Left ventricle myocardium inferior (tissue), 1 donor: Measurements from ENCODE around the gene DDX10. TPM values are rescaled to one million over a fixed set of nuclear protein-coding genes. Genes with fewer than 3 reads are reported as not detected.

ENCODE experiments used
- DNase-seq: peaks from one replicate; pipeline ENCODE4 v3.0.0-alpha.2; 2020
- H3K27ac ChIP-seq: fragments of 200-600 bp; replicated peaks from 2 replicates; pipeline ENCODE4 v1.8.0; 2021
- H3K27me3 ChIP-seq: fragments of 200-600 bp; 2 replicates; pipeline ENCODE4 v1.8.0; 2021; ENCODE audit warnings: low read depth
- H3K36me3 ChIP-seq: fragments of 200-600 bp; 2 replicates; pipeline ENCODE4 v1.8.0; 2021
- H3K4me1 ChIP-seq: fragments of 200-600 bp; 2 replicates; pipeline ENCODE4 v1.8.0; 2021
- H3K4me3 ChIP-seq: fragments of 200-600 bp; 2 replicates; pipeline ENCODE4 v1.8.0; 2021; ENCODE audit warnings: mild to moderate bottlenecking, moderate library complexity
- H3K9me3 ChIP-seq: fragments of 200-600 bp; replicated peaks from 2 replicates; pipeline ENCODE4 v1.8.0; 2021
- intact Hi-C: fragments of 100-400 bp; cut with micrococcal nuclease; formaldehyde crosslinking; loops from one replicate; pipeline ENCODE4 v1.11.0; 2022
- total RNA-seq: library from RNA; stranded (reverse); fragmentation: NEBNext Ultra II Directional; extraction: Animal tissue kit (Norgen Biotek cat#: 25700); gene quantifications from one replicate; pipeline ENCODE4 v1.2.1, GENCODE V29; 2021
- TF ChIP-seq, protein P1 (sequence below): fragments of 200-600 bp; IDR thresholded peaks from 2 replicates; pipeline ENCODE4 v1.8.0; 2021; ENCODE audit warnings: antibody characterized with exemption, mild to moderate bottlenecking, borderline replicate concordance
- donor health status: DM: no; HTN: yes; CAD: no; lungs with severe emphysema.

DDX10 gene
- total RNA-seq, 1 donor from 2014 or later = 11.7 TPM

DNA sequence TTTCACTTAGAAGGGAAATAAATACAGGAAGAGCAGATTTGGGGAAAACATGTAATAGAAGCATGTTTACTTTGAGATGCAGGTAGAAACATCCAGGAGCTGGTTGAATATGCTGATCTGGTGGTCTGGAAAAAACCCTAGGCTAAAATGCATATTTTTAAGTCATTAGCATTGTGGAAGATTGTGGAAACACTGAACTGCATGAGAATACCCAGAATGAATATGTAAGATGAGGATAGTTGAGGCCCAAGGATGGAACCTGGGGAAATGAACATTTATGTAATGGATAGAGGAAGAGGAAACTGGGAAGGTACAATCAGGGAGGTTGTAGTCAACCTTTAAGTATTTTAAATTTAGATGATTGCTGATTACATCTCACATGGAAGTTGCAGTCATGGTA is 269.4 kb downstream of the DDX10 start:
- Histone ChIP-seq H3K4me1 (peaks cover 6% of the 10 kb centered on the region), H3K36me3 (no peaks in the 10 kb centered on the region), H3K27me3 (no peaks in the 10 kb centered on the region), H3K4me3 (no peak overlapping the region), H3K27ac (no peak overlapping the region), H3K9me3 (no peaks in the 10 kb centered on the region)
- intact Hi-C loops = no loop called here
- no peak for DNase-seq
- TF ChIP-seq, protein P1, sequence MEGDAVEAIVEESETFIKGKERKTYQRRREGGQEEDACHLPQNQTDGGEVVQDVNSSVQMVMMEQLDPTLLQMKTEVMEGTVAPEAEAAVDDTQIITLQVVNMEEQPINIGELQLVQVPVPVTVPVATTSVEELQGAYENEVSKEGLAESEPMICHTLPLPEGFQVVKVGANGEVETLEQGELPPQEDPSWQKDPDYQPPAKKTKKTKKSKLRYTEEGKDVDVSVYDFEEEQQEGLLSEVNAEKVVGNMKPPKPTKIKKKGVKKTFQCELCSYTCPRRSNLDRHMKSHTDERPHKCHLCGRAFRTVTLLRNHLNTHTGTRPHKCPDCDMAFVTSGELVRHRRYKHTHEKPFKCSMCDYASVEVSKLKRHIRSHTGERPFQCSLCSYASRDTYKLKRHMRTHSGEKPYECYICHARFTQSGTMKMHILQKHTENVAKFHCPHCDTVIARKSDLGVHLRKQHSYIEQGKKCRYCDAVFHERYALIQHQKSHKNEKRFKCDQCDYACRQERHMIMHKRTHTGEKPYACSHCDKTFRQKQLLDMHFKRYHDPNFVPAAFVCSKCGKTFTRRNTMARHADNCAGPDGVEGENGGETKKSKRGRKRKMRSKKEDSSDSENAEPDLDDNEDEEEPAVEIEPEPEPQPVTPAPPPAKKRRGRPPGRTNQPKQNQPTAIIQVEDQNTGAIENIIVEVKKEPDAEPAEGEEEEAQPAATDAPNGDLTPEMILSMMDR = no peak

DNA sequence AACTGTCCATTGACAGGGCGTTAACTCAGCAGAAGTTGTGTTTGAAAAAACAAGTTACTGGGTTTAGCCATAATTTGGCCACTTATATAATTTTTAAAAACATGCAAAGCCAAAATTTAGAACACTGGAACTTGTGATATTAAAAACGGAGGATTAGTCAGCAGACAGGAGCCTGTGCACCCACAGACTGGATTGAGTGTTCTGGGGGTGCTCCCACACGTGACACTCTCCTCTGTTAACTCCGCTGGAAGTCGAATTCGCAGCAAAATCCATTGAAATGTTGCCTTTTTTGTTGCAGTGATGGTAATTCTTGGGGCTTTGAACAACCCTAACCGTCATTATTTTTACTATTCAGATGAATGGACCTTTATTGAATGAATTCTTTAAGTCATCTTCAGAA is 269.8 kb downstream of the DDX10 start:
- Histone ChIP-seq H3K4me1 (peaks cover 6% of the 10 kb centered on the region), H3K36me3 (no peaks in the 10 kb centered on the region), H3K27ac (no peak overlapping the region), H3K4me3 (no peak overlapping the region), H3K9me3 (no peaks in the 10 kb centered on the region), H3K27me3 (no peaks in the 10 kb centered on the region)
- intact Hi-C loops = no loop called here
- TF ChIP-seq, protein P1 = no peak
- no peak for DNase-seq

DNA sequence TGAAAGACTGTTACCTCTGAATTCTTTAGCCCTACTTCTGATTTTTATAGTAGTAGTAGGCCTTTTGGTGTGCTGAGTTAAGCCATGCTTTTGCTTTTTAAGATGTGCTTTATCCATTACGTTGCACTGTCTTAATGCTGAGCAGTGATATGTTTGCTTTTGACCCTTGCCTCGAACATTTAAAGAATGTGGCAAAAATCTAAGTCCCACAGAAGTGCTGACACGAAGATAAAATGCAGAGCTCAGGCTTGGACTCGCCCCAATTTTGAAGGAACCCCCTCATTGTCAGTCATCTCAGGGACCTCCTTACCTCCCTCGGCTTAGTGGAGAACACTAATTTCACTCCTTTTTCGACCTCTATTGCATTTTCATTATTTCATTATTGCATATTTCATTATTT is 272.9 kb downstream of the DDX10 start:
- Histone ChIP-seq H3K27ac (no peak overlapping the region), H3K9me3 (no peaks in the 10 kb centered on the region), H3K4me1 (peaks cover 6% of the 10 kb centered on the region), H3K27me3 (no peaks in the 10 kb centered on the region), H3K36me3 (peaks cover 18% of the 10 kb centered on the region), H3K4me3 (no peak overlapping the region)
- TF ChIP-seq, protein P1 = no peak
- no peak for DNase-seq
- intact Hi-C loops = no loop called here

DNA sequence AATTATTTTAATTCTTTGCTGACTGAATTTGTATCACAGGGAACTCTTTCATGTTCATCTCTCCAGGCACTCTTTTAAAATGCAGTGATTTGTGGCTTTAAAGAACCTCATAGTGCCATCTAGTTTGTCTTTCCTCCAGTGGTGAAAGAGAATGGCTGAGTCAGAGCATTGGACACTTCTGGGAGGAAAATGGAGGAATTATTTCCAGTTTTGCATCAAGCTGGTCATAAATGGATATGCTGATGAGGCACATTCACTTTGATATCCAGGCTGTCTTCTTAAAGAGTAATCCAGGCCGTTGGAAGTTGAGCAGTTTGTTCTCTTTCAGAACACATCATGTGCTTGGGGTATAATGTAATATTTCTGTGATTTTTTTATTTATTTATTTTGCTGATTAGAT is 273.7 kb downstream of the DDX10 start:
- Histone ChIP-seq H3K9me3 (no peaks in the 10 kb centered on the region), H3K4me3 (no peak overlapping the region), H3K27ac (no peak overlapping the region), H3K27me3 (no peaks in the 10 kb centered on the region), H3K36me3 (peaks cover 18% of the 10 kb centered on the region), H3K4me1 (peaks cover 6% of the 10 kb centered on the region)
- TF ChIP-seq, protein P1 = no peak
- intact Hi-C loops = no loop called here
- DNase-seq = no peak

DNA sequence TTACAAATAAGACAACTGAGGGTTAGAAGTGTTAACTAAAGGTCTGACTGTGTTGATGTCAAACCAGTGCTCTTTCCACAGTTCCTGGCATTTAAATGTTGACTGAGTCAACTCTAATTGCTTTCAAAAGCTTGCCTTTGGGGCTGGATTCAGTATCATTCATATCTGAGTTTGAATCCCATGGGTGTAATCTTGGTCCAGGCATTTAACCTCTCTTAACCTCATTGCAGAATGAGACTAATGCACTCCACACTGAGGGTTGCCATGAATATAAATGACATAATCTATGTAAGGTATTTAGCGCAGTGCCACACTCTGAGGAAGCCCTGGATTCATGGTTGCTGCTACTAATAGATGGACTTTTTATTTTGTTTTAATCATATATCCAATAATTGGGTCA is 274.3 kb downstream of the DDX10 start:
- intact Hi-C loops = no loop called here
- Histone ChIP-seq H3K9me3 (no peaks in the 10 kb centered on the region), H3K4me3 (no peak overlapping the region), H3K36me3 (peaks cover 21% of the 10 kb centered on the region), H3K27ac (no peak overlapping the region), H3K4me1 (peaks cover 6% of the 10 kb centered on the region), H3K27me3 (no peaks in the 10 kb centered on the region)
- no peak for DNase-seq
- TF ChIP-seq, protein P1 = no peak

DNA sequence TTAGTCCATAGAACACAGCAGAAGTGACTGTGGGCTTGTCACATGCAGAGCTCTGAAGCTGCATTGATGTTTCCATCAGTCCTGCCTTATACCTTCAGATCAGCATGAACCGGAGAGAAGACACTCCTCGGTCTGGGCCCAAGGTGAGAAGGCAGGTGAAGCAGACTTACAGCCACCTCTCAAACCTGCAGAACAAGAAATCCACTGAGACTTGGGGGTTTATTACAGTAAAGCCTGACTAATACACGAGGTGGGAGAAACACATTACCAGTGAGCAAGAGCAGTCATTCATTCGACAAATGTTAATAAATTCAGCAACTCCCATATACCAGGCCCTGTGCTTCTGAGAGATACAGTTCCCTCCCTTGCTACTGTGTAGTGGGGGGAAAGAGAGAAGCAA is 279.0 kb downstream of the DDX10 start:
- H3K9me3 ChIP-seq = peaks cover 14% of the 10 kb centered on the region
- no peak overlapping the region for H3K27ac ChIP-seq
- peaks cover 21% of the 10 kb centered on the region for H3K36me3 ChIP-seq
- no peak for DNase-seq
- TF ChIP-seq, protein P1 = no peak
- no peaks in the 10 kb centered on the region for H3K27me3 ChIP-seq
- H3K4me3 ChIP-seq = no peak overlapping the region
- intact Hi-C loops = no loop called here
- H3K4me1 ChIP-seq = peaks cover under 1% of the 10 kb centered on the region
